ENCODE results near the gene NPAS2.

Gene NPAS2

GRCh38 chr2:100823665-100824438 is 3.9 kb downstream of the NPAS2 start:
- DNase-seq, result no peak

- no peak for DNase-seq
These were observed 4.9 kb downstream of the NPAS2 start for GRCh38 chr2:100824842-100825241.

GRCh38 chr2:100826494-100826893 is 6.6 kb downstream of the NPAS2 start:
- no peak for DNase-seq

- no peak for DNase-seq
These were observed 11.3 kb downstream of the NPAS2 start for GRCh38 chr2:100831158-100831750.

GRCh38 chr2:100831831-100832230 is 11.9 kb downstream of the NPAS2 start:
- no peak for DNase-seq

- no peak for DNase-seq
These were observed 12.9 kb downstream of the NPAS2 start for GRCh38 chr2:100832885-100833284.

GRCh38 chr2:100833331-100833730 is 13.4 kb downstream of the NPAS2 start:
- no peak for DNase-seq

- no peak for DNase-seq
These were observed 14.3 kb downstream of the NPAS2 start for GRCh38 chr2:100834221-100834620.

GRCh38 chr2:100835006-100835659 is 15.2 kb downstream of the NPAS2 start:
- no peak for DNase-seq

GRCh38 chr2:100840519-100840918 is 20.6 kb downstream of the NPAS2 start:
- DNase-seq, result no peak

- DNase-seq, result no peak
These were observed 22.4 kb downstream of the NPAS2 start for GRCh38 chr2:100842241-100842922.

- no peak for DNase-seq
These were observed 24.6 kb downstream of the NPAS2 start for GRCh38 chr2:100844514-100844913.

GRCh38 chr2:100845141-100845991 is 25.4 kb downstream of the NPAS2 start:
- DNase-seq, result no peak

- DNase-seq, result no peak
These were observed 26.8 kb downstream of the NPAS2 start for GRCh38 chr2:100846716-100847115.

- DNase-seq, result no peak
These were observed 32.5 kb downstream of the NPAS2 start for GRCh38 chr2:100852447-100852846.

GRCh38 chr2:100852999-100853908 is 33.3 kb downstream of the NPAS2 start:
- no peak for DNase-seq

- no peak for DNase-seq
These were observed 34.2 kb downstream of the NPAS2 start for GRCh38 chr2:100853909-100854810.

- DNase-seq, result no peak
These were observed 35.1 kb downstream of the NPAS2 start for GRCh38 chr2:100855084-100855483.

- DNase-seq, result no peak
These were observed 35.7 kb downstream of the NPAS2 start for GRCh38 chr2:100855606-100856005.

- no peak for DNase-seq
These were observed 36.8 kb downstream of the NPAS2 start for GRCh38 chr2:100856732-100857131.
